Activated gamma-delta T cell treated with Interleukin-2 at 50 U/mL for 16 hours (primary cell): Measurements from ENCODE around the gene HAUS8.
"Not testable (repeated sequence)": the region's sequence is repeated elsewhere in the genome, so short reads cannot be mapped to it uniquely, and the experiment has no call there.

ENCODE experiments used
- DNase-seq: peaks from one replicate; pipeline ENCODE4 v3.0.0-alpha.2; 2020

The HAUS8 gene

GRCh38 chr19:17075035-17075863 lies at the start of gene HAUS8, which contains the start of gene MYO9B:
Gene HAUS8 (minus strand): TSS chr19:17075452. CDS start chr19:17075422, 30 bp downstream.
Gene MYO9B (plus strand): TSS chr19:17075777. CDS start chr19:17101718, 25,941 bp downstream.
- peak; percentile 99 for DNase-seq

- DNase-seq, result no peak
Observed at GRCh38 chr19:17124025-17124424, 48.8 kb upstream of the HAUS8 start.

GRCh38 chr19:17123041-17123440 lies 47.8 kb upstream of the HAUS8 start:
- no peak for DNase-seq

- no peak for DNase-seq
Observed at GRCh38 chr19:17121736-17122293, 46.6 kb upstream of the HAUS8 start.

- no peak for DNase-seq
Observed at GRCh38 chr19:17118957-17119356, 43.7 kb upstream of the HAUS8 start.

- DNase-seq, result no peak
Observed at GRCh38 chr19:17116996-17117702, 41.9 kb upstream of the HAUS8 start.

- no peak for DNase-seq
Observed at GRCh38 chr19:17114414-17114831, 39.2 kb upstream of the HAUS8 start.

- no peak for DNase-seq
Observed at GRCh38 chr19:17113127-17113785, 38.0 kb upstream of the HAUS8 start.

- no peak for DNase-seq
Observed at GRCh38 chr19:17112700-17113099, 37.4 kb upstream of the HAUS8 start.

GRCh38 chr19:17112271-17112670 lies 37.0 kb upstream of the HAUS8 start:
- DNase-seq, result no peak

GRCh38 chr19:17111766-17112165 lies 36.5 kb upstream of the HAUS8 start:
- no peak for DNase-seq

GRCh38 chr19:17110599-17110966 lies 35.3 kb upstream of the HAUS8 start:
- DNase-seq, result no peak

- no peak for DNase-seq
Observed at GRCh38 chr19:17109962-17110598, 34.8 kb upstream of the HAUS8 start.

GRCh38 chr19:17109300-17109699 lies 34.0 kb upstream of the HAUS8 start:
- no peak for DNase-seq

GRCh38 chr19:17108453-17108784 lies 33.2 kb upstream of the HAUS8 start:
- DNase-seq, result no peak

GRCh38 chr19:17107546-17108452 lies 32.5 kb upstream of the HAUS8 start:
- no peak for DNase-seq

- DNase-seq, result not testable (repeated sequence)
Observed at GRCh38 chr19:17106964-17107363, 31.7 kb upstream of the HAUS8 start.

GRCh38 chr19:17105556-17105955 lies 30.3 kb upstream of the HAUS8 start:
- DNase-seq, result no peak

GRCh38 chr19:17104679-17105078 lies 29.4 kb upstream of the HAUS8 start:
- DNase-seq, result no peak

GRCh38 chr19:17103177-17103576 lies 27.9 kb upstream of the HAUS8 start:
- DNase-seq, result no peak

GRCh38 chr19:17101686-17102628 lies 26.7 kb upstream of the HAUS8 start:
- DNase-seq, result no peak
